Fibroblast of lung (primary cell): ENCODE measurements around the gene PSMD4.

ENCODE experiments used
- CTCF ChIP-seq, 2 donors: IDR thresholded peaks in 1 of 2; conservative IDR thresholded peaks in 1 of 2; 1 replicate in 1 of 2; 2 replicates in 1 of 2; pipeline ENCODE4 v1.5.1; 2011 to 2012; ENCODE audit warnings: low read length in 2 of 2, control low read depth in 1 of 2, inconsistent platforms in 1 of 2, low read depth in 1 of 2, mild to moderate bottlenecking in 1 of 2
- EZH2 ChIP-seq: IDR thresholded peaks from 2 replicates; pipeline ENCODE4 v1.5.1; 2012; ENCODE audit warnings: low read length, control low read depth, mild to moderate bottlenecking; ENCODE audit errors: missing control alignments

- TF ChIP-seq CTCF (conservative IDR thresholded peaks at IDR 0.05 in 1 of 2, IDR thresholded peaks at IDR 0.05 in 1 of 2; ENCODE audit: low read depth in 1 of 2, low read length in 2 of 2): no peak
- no peak for TF ChIP-seq EZH2
These were observed 13.2 kb downstream of the PSMD4 start for GRCh38 chr1:151267760-151268159.
